B cell (primary cell): Measurements from ENCODE around the gene LARGE1.

ENCODE experiments used
- EZH2 ChIP-seq: IDR thresholded peaks from 2 replicates; pipeline ENCODE4 v1.6.1; 2012; ENCODE audit warnings: borderline replicate concordance, low read depth, mild to moderate bottlenecking, moderate library complexity, low read length; ENCODE audit not compliant: insufficient read depth, poor library complexity, severe bottlenecking
- TF ChIP-seq, protein P1 (sequence below): fragments of 200-600 bp; IDR thresholded peaks from one replicate; pipeline ENCODE4 v1.8.0; 2022; ENCODE audit warnings: antibody characterized with exemption, mild to moderate bottlenecking

DNA sequence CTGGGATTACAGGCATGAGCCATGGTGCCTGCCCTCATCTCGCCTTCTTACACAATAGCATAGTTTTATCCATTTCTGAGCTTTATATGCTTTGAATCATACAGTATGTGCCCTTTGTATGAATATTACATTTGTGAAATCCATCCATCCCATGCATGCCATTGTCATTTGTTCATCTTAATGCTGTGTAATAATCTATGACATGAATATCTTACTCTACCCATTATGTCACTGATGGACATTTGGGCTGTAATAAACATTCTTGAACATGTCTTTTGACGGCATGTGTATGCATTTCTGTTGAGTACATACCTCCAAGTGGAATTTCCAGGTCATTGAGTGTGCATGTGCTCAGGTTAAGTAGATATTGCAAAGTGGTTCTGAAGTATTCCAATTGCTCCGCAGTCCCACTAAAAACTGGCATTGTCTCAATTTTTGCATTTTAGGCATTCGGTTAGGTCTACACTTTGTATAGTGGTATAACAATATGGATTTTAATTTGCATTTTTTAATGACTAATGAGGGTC, 522.8 kb downstream of the LARGE1 start:
- TF ChIP-seq, protein P1, sequence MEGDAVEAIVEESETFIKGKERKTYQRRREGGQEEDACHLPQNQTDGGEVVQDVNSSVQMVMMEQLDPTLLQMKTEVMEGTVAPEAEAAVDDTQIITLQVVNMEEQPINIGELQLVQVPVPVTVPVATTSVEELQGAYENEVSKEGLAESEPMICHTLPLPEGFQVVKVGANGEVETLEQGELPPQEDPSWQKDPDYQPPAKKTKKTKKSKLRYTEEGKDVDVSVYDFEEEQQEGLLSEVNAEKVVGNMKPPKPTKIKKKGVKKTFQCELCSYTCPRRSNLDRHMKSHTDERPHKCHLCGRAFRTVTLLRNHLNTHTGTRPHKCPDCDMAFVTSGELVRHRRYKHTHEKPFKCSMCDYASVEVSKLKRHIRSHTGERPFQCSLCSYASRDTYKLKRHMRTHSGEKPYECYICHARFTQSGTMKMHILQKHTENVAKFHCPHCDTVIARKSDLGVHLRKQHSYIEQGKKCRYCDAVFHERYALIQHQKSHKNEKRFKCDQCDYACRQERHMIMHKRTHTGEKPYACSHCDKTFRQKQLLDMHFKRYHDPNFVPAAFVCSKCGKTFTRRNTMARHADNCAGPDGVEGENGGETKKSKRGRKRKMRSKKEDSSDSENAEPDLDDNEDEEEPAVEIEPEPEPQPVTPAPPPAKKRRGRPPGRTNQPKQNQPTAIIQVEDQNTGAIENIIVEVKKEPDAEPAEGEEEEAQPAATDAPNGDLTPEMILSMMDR = no peak
- TF ChIP-seq EZH2 = no peak
